ENCODE data around the gene NR4A1.
"Not testable (repeated sequence)": the region's sequence is repeated elsewhere in the genome, so short reads cannot be mapped to it uniquely, and the experiment has no call there.

The NR4A1 gene

DNA sequence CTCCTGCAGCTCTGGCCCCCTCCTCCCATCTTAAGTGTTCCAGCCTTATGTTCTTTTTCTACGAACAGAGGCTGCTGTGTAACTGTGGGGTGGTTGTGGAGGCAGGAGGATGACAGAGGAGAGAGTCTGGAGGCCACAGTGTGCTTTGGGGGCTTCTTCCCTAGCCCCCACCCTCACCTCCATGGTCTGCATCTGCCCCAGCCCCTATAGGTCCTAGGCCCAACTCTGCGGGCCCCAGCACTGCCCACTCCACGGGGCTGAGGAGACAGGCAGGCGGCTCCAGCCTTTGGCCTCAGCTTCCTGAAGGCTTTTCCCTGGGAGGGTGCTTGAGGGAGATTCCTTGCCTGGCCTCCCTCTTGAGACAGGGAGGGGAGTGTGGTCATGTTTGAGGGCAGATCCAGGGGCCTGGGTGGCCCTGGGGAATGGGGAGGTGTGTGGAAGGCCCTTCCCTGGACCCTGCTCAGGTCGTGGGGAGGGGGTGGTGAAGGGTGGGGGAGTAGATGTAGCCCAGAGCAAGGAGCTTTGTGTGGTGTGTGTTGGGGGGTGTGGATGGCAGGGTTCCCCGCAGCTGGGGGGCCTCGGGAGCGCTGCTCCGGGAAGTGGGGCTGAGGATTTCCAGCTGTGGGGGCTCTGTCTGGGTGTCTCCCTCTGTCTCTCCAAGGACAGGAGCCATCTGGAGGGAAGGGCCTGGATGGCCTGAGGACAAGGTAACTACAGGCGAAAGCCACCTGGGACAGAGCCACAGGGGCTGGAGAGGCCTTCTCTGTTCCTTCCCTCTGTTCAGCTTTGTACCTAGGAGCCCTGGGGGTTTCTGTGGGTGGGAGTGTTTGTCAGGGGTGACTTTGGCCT lies 29.4 kb downstream of the NR4A1 start:
- no peak for DNase-seq

DNA sequence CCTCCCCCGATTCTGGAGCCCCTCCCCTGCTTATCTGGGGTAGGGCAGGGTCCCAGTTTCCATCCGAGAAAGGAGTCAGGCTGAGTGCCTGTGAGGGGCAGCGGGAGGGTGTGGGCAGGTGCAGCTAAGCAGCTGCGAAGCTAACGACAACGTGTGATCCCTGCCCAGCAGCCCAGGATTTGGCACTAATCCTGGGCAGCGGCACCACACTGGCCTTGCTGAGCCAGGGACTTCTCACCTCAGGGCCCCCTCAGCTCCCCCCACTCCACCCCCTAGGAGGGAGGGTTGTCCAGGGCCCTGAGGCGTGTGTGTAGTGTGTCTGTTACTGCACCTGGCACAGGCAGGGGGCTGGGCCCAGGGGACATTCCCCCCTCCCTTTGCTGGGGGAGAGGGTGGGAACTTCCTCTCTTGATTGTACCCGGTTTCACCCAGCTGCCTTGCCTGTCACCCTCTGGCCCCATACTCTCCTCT lies 30.1 kb downstream of the NR4A1 start:
- peak; percentile 63 for DNase-seq

DNA sequence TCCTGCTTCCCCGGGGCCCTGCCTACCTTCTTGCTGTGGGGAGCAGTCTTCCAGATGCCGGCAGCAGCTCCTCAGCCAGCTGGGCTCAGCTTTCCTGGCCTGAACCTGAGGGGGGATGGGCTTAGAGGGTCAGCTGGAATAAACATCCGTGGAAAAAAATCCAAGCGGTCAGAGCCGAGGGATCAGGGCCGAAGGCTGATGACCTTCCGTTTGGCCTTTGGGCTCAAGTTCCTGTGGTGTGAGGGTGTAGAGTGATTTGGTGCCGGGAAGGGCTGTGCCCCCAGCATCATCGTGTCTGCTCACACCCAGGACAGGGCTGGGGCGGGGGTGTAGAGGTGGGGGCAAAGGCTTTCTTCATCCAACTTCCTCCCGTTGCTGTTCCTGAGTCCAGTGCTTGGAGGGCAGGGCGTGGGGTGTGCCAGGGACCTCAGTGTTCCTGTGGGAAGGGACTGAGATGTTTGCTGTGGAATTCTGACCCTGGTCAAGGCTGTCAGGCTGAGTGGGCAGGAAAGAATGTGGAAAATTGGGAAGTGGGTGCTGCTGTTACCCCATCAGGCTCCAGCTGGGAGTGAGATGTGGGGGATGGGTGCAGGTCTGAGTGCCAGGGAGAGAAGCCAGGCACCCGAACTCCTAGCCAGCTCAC lies 30.9 kb downstream of the NR4A1 start:
- DNase-seq = peak; percentile 63

DNA sequence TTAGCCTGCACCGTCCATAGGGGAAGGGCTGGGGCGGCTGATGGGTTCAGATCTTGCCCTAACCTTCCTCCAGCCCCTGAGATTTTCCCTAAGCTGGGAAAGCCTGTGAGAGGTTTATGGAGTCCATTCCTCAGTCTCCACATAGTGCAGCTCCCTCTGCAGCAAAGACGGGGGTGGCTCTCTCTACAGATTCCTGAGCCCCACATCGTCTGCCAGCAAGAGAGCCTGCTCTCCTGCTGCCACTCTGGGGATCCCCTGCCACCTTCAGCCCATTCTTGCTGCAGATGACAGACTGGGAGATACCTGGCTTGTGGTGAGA lies 31.4 kb downstream of the NR4A1 start:
- DNase-seq = no peak

DNA sequence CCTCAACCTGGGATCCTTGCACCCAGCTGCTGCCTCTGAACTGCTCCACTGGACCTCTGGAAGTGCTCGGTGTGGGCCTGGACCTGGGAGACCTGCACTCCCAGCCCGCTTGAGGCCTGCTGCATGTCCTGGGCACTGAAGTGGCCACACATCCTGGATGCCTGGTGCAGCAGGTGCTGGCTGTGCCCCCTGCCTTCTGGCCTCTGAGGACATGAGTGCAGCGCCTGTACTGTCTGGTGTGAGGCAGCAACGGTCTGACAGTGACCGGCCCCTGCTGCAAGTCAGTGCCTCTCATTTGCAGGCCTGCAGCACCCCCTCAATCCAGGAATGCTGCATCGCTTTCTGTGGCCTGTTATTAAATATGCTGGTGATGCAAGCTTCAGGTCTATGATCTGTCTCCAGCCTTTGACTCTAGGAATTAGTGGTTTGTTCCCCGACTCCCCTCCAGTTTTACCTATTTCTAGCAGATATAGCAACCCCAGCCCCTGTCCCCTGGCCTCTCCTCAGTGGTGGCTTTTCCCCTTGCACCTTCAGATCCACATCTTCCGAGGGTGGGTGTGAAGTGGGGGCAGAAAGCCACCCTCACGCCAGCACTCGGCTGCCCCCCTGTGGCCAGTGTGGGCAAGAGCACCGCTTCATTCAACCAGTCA lies 31.9 kb downstream of the NR4A1 start:
- peak; percentile 74 for DNase-seq

DNA sequence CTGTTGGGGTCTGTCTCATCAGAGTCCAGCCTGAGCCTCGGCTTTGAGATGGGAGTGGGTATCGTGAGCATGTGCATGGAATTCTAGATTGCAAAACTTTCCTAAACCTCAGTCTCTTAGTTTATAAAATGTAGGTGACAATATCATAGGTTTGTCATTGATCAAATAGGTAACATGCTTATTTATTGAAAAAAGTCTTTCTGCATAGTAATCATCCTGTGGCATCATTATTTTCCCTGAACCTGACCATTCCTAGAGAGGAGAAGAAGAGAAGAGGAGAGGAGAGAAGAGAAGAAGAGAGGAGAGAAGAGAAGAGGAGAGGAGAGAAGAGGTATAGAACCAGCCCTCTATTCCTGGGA lies 32.4 kb downstream of the NR4A1 start:
- DNase-seq = no peak

DNA sequence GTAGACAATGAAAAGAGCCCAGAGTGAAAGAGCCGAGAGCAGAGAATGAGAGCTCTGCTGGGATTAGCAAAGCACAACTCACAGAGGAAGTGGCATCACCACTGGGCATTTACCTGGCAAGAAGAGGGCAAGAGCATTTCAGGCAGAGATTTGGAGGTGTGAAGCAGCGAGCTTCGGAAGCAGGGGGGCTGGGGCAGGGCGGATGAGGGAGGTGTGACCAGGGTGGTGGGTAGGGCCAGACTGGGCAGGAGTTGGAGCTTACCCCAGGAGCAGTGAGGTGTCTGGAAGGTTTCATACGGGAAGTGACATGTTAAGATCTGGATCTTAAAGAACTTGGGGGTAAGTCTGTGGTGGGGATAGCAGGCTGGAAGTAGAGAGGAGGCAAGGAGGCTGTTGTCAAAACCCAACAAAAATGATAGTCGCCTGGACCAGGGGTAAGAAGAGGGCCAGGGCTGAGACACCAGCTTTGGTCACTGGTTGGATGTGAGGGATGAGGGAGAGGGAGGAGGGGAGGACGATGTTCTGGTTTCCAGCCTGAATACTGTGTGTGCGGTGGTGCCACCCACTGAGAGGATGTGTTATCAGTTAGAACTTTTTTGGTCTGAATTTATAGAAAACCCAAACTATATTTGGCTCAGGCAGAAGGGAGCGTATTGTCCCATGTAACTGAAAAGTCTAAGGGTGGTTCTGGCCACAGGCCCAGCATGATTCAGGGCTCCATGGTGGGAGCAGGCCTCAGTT lies 33.4 kb downstream of the NR4A1 start:
- DNase-seq = no peak

DNA sequence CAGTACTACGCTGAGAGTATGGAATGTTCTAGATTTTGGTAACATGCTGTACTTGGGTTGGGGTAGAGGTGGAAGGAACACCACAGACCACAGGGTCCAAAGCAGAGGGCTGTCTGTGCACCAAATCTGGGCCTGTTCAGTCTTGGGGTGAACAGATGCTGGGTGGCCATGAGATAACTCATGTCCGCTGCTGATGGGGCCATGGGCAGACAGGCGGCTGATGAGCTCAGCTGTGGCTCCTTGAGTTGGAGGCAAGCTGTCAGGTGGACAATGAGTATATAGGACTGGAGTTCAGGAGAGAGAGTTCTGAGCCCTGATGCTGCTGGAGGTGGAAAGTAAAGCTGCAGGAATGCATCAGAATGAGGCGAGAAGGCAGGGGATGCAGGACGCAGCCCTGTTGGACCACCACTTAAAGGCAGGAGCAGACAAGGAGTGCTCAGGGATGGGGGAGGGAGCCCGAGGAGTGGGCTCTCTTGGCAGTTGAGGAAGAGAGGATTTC lies 34.5 kb downstream of the NR4A1 start:
- no peak for DNase-seq

DNA sequence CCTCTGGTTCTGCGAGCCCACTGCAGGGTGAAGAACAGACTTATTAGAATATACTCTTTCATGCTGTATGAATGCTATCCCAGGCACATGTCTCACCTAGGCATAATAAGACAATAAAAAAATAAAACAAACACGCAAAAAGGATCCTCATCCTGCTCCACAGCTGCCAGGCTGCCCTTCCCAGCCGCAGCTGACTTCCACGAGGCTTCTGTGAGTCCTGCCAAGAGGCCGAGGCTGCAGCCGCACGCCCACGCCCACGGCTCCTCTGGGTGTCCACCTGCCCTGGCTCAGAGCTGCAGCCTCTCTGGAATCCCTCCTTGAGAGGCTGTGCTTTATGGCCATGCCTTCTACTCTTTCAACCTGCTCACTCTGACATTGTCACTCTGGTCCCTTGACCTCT lies 35.1 kb downstream of the NR4A1 start:
- no peak for DNase-seq

DNA sequence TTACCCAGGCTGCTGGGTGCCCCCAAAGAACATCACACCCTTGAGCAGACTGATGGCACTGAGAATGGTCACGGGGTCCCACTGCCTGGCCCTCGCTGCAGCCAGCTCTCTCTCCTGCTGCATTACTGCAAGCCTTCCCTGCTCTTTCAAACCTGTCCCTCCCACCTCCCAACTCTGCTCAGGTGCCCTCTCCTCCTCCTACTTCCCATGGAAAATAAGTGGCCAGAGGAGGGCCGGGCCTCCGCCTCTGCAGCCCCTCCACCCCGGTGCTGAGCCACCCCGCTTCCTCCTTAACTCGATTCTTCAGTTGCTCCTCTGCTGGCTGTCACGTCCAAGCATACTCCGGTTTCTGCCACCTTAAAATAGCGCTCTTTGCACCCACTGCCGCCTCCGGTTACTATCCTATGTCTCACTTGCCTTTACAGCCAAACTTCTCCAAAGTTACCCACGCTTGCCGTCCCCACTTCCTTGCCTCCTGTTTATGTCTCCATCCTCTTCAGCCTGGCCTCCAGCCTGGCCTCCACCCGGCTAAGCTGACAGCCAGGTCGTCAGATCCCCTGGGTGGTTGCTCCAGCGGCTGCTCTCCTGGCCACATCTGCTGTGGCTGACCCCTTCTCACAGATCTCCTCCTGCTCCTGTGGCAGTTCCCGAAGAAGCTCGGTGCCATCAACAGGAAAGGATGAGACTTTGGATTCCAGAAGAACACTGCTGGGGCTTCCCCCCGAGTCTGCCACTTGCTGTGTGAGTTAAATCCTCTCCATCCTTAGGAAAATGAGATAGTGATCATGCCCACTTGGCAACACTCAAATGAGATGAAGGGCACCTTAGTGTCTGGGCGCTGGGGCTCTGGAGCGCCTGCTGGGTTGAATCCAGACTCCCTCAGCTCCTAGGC lies 35.9 kb downstream of the NR4A1 start:
- DNase-seq = no peak

DNA sequence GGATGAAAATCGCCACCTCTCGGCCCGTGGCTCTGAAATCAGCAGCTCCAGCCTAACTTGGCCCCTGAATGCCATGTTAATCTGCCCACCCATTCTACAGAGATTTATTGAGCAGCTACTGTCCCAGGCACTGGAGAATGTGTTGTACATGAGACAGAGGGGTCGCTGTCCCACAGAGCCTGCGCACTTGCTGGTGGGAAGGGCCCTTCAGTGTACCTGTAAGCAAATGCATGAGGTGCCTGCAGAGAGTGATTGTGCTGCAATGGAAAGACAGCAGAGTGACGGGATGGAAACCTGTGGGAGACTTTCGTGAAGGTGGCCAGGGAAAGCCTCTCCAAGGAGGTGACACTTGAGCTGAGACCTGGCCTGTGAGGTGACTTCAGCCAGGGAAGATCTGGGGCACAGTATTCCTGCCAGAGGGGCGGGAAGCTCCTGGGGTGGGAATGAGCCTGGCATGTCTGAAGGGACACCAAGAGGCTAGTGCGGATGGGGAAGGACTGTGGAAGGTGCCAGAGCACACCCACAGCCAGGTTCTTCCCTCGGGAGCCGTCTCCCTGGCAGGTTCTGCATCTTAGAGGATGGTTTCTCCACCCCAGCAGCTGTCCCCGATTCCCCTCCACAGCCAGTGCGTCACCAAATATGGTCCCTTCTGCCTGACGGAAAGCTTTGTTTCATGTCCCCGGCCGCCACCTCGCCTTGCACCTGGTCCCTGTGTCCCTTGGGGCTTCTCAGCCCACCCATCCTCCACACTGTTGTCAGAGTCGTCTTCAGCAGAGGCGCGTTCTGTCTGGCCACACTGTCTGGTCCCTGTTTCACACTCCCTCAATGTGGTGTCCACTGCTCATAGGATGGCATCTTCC lies 36.9 kb downstream of the NR4A1 start:
- DNase-seq = no peak

DNA sequence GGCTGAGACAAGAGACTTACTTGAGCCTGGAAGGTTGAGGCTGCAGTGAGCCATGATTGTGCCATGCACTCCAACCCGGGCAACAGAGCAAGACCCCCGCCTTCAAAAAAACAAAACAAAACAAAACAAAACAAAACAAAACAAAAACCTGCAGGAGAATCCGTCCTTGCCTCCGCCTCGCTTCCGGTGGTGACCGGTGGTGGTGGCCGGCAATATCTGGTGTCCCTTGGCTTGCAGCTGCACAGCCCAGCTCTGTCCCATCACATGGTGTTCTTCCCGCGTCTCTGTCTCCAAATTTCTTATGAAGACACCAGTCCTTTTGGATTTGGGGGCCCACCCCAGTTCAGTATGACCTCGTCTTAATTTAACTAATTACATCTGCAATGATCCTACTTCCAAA lies 38.2 kb downstream of the NR4A1 start:
- DNase-seq = no peak

DNA sequence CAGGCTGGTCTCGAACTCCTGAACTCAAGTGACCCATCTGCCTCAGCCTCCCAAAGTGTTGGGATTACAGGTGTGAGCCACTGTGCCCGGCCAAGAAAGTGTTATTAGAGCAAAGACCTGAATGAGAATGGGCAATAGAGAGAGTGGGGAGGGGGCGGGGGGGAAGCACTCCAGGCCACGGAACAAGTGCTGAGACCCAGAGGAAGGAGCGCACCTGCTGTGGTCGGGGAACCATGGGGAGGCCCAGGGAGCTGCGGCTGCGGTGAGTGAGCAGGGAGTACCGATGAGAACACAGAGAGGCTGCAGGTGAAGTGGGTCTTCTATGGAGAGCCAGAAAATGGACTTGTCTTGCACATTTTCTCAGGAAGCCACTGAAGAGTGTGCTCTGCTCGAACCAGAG lies 39.0 kb downstream of the NR4A1 start:
- no peak for DNase-seq

DNA sequence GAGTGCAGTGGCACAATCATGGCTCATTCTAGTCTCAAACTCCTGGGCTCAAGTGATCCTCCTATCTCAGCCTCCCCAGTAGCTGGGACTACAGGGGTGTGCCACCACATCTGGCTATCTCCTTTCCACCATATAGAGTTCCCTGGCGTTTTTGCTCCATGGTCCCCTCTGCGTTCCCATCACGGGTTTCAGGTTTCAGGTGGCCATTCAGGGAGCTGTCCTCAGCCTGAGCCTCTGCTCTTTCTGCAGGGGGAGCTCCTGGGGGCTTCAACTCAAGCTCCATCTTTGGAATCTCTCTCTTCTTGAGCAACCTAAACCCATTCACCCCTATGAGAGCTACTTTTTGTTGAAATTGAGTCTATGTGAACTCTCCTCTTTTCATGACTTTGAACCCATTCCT lies 39.8 kb downstream of the NR4A1 start:
- DNase-seq = no peak

DNA sequence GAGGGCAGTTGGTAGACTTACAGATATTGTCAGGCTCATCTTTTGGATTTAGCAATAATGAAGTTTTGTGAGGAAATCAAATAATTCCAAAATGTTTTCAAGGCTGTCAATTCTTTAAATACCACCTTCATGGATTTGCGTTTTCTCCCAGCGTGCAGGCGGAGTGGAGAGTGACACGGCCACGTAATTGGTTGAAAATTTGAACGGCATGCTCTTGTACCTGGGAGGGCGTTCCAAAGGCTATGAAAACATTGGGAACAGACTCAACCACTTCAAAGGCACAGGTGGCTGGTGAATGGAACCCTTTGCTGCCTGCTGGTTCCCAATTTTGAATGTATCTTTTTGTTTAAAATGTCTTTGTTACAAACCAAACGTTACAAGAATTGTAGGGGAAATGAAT lies 40.6 kb downstream of the NR4A1 start:
- no peak for DNase-seq

DNA sequence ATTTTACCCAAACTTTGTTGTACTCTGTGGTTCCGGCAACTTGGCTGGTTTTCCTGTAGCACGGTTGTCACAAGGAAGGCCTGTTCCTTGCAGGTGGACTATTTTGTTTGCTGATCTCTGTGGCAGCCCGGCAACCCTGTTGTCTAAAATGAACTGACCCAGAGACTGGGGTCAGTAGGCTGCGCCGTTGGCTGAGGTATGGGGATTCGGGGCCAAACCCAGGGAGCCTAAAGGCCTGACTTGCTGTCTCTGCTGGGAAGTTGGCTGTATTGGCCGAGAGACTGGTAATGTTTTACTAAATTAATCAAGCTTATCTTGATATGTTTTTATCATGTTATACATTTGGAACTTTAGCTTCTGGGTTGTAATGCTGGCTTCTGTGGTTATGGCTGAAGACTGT lies 42.1 kb downstream of the NR4A1 start:
- DNase-seq = no peak

DNA sequence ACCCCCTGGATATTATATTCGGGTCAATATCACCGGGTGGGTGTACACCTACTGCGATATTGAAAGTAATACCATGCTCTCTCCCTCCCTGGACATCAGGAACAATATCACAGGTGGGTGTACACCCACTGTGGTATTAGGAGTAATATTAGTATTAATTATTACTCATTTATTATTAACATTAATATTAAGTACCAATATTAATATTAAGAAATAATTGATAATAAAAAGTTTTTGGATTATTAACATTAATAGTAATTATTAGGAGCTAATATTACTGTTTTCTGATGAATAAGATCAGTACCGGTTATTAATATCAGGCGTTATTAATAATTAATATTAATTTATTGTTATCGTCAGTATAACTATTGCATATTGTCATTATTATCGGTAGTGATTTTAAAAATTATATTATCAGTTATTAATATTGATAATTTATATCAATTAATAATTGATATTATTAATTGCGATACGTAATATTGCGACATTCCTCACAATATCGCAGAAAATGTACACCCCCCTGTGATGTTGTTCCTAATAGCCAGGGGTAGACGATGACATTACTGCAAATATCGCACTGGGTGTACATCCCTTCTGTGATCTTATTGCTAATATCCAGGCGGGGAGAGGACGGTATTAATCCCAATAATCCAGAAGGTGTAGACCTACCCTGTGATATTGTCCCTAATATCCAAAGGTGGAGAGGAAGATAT lies 45.2 kb downstream of the NR4A1 start:
- no peak for DNase-seq

DNA sequence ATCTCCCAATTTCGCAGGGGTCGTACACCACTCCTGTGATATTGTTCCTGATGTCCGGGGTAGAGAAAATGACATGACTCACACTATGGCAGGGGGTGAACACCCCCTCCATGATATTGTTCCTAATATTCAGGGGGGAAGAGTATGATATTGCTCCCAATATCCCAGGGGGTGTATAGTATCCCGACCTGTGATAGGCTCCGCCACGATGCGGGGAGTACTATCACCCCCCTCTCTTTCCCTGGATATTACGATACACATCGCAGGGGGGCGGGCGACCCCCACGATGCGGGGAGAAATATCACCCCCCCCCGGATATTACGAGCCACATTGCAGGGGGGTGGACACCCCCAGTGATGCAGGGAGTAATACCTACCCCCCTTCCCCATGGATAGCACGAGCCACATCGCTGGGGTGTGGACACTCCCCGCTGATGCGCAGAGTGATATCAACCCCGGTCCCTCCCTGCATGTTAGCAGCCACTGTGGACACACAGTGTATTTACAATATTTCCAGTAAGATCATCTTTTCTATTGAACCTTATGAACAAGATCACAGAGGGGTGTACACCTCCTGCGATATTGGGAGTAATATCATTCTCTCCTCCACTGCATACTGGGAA lies 45.9 kb downstream of the NR4A1 start:
- DNase-seq = no peak

DNA sequence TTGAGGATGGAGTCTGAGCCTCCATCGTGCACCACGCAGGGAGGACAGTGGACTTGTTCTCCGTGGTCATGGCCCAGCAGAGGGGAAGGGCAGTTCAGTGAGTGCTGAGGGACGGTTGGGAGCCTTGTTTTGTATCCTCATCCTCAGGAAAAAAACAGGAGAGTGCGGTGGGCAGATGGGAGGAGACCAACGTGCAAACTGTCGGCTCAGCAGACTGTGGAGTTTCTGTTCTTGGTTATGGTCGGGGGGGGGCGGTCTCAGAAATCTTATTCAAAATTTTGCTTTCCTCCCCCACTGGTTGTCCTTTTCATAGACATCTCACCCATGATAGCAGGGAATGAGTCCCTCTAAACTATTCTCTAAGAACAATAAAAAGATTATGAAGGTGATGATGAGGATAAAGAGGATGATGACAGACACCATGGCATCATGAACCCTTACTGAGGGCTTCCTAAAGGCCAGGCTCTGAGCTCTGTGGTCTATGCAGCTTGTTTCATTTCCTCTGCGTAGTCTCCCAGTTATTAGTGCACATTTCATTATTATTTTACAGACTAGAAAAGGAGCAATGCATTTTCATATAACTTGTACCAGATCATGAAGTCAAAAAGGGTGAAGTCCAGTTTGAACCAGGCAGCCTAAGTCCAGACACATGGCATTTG lies 53.3 kb downstream of the NR4A1 start:
- not testable (repeated sequence) for DNase-seq
